ENCODE measurements around the gene SIPA1L2.

SIPA1L2 gene

DNA sequence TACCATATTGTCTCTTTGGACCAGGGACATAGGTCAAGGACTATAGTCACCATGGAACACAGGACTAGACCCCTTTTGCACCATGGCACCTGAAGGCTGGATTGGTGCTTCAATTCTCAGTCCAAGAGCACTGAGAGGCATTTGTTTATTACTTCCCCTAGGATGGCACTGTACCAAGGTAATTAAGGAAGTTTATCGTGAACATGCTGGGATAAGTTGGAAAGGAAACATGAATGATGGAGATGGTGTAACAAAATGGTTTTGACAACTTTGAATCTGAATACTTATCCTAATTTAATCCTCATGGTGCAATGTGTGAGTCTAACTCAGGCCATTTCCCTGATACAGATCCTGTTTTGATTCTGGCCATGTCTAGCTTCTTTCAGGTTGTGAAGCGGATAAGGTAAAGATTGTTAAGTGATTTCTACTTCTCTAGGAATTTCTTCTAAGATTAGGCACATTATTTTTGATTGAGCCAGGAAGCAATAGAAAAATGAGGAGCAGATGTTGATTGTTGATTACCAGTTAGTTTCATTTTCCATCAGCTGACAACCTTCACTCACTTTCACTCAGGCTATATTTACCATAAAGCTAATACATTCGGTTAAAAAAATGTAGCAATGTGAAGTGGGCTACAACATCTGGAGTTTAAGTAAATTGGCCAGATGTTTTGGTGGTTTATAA, 37.3 kb upstream of the SIPA1L2 start:
- TF ChIP-seq EZH2 (IDR thresholded peaks at IDR 0.05; ENCODE audit: borderline replicate concordance, low read length), result no peak
- TF ChIP-seq, protein P1, sequence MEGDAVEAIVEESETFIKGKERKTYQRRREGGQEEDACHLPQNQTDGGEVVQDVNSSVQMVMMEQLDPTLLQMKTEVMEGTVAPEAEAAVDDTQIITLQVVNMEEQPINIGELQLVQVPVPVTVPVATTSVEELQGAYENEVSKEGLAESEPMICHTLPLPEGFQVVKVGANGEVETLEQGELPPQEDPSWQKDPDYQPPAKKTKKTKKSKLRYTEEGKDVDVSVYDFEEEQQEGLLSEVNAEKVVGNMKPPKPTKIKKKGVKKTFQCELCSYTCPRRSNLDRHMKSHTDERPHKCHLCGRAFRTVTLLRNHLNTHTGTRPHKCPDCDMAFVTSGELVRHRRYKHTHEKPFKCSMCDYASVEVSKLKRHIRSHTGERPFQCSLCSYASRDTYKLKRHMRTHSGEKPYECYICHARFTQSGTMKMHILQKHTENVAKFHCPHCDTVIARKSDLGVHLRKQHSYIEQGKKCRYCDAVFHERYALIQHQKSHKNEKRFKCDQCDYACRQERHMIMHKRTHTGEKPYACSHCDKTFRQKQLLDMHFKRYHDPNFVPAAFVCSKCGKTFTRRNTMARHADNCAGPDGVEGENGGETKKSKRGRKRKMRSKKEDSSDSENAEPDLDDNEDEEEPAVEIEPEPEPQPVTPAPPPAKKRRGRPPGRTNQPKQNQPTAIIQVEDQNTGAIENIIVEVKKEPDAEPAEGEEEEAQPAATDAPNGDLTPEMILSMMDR (IDR thresholded peaks at IDR 0.05; ENCODE audit: low read length), result no peak
- no peak overlapping the region for H3K27ac ChIP-seq (ENCODE audit: low read depth, low read length, poor library complexity, severe bottlenecking)

DNA sequence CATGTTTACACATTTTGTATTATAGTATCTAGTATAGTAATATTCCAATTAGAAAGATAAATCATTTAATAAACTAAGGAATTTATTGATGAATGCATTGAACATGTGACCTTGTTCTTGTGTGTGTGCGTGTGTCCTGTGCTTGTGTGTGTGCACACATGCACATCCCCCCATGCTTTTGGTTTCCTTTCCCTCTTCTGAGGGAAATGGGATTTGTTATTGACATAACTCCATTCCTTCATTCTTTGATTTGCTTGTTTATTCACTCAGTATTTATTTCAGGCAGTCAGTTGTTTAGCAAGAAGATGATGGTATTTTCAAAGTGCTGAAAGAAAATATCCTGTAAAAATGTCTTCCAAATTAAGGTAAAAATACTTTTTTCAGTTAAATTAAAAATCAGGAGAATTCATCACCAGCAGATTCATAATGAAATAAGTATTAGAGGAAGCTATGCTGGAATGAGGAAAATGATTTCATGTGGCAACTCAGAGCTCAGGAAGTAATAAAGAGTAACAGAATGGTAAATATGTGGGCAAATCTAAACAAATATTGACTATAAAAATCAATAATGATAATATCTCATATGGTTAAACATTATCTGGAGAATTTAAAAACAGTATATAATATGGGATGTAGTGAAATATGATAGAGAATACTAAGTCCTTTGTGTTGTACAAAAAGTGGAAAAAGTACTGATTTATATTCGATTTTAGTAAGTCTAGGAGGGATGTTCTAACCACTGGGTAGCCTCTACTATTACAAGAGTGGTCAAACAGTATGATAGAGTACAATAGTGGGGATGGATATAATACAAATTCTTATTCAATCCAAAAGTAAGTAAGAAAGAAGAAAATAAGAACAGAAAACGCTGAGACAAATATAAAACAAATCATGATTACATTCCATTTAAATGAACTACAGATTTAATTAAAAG, 35.2 kb upstream of the SIPA1L2 start:
- Histone ChIP-seq H3K36me3 (ENCODE audit: insufficient read depth, low read length) (no peaks in the 10 kb centered on the region), H3K4me2 (ENCODE audit: low read length) (no peak overlapping the region), H2AFZ (ENCODE audit: low read length) (no peak overlapping the region), H3K9ac (ENCODE audit: low read length) (no peak overlapping the region), H3K4me1 (ENCODE audit: insufficient read depth, low read length, severe bottlenecking) (no peaks in the 10 kb centered on the region), H3K27me3 (ENCODE audit: insufficient read depth, low read length) (no peaks in the 10 kb centered on the region), H3K9me2 (ENCODE audit: low read depth, low read length) (no peaks in the 10 kb centered on the region), H3K79me2 (ENCODE audit: insufficient read depth, low read length) (no peaks in the 10 kb centered on the region), H3F3A (ENCODE audit: insufficient read depth, low read length) (no peaks in the 10 kb centered on the region), H3K4me3 (ENCODE audit: low read depth, low read length, poor library complexity, severe bottlenecking) (no peak overlapping the region), H4K20me1 (ENCODE audit: insufficient read depth, low read length) (no peaks in the 10 kb centered on the region), H3K9me3 (ENCODE audit: low read length) (no peaks in the 10 kb centered on the region), H3K27ac (ENCODE audit: low read depth, low read length, poor library complexity, severe bottlenecking) (no peak overlapping the region)
- TF ChIP-seq, protein P1 (IDR thresholded peaks at IDR 0.05; ENCODE audit: low read length), result no peak
- TF ChIP-seq EZH2 (IDR thresholded peaks at IDR 0.05; ENCODE audit: borderline replicate concordance, low read length), result no peak

More for the DNA sequence above, 37.3 kb upstream of the SIPA1L2 start:
- Histone ChIP-seq H4K20me1 (ENCODE audit: insufficient read depth, low read length) (no peaks in the 10 kb centered on the region), H3K9me3 (ENCODE audit: low read length) (no peaks in the 10 kb centered on the region), H3K27me3 (ENCODE audit: insufficient read depth, low read length) (no peaks in the 10 kb centered on the region), H3F3A (ENCODE audit: insufficient read depth, low read length) (no peaks in the 10 kb centered on the region), H3K9me2 (ENCODE audit: low read depth, low read length) (no peaks in the 10 kb centered on the region), H3K9ac (ENCODE audit: low read length) (no peak overlapping the region), H3K36me3 (ENCODE audit: insufficient read depth, low read length) (no peaks in the 10 kb centered on the region), H3K4me3 (ENCODE audit: low read depth, low read length, poor library complexity, severe bottlenecking) (no peak overlapping the region), H3K4me2 (ENCODE audit: low read length) (no peak overlapping the region), H3K4me1 (ENCODE audit: insufficient read depth, low read length, severe bottlenecking) (no peaks in the 10 kb centered on the region), H3K79me2 (ENCODE audit: insufficient read depth, low read length) (no peaks in the 10 kb centered on the region), H2AFZ (ENCODE audit: low read length) (no peak overlapping the region)

DNA sequence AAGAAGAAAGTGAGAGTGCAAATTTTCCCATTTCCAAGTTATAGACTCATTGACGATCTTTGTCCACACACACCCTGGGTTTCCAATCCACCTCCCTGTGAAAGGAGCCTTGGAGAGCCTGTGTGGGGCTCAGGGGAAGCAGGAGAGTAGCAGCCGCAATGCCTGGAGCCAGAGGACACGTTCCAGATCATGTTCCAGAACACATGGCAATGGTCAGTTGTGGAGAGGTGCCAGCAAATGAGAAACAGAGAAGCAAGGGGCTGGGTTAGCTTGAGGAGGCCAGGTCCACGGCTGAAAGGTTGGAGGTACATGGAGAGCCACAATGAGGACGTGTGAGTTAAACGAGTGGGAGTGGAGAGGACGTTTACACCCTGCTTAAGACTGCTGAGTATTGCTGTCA, 33.0 kb upstream of the SIPA1L2 start:
- no peaks in the 10 kb centered on the region for H3K27me3 ChIP-seq (ENCODE audit: insufficient read depth, low read length)
- H3K9me3 ChIP-seq (ENCODE audit: low read length), result no peaks in the 10 kb centered on the region
- H3K9ac ChIP-seq (ENCODE audit: low read length), result no peak overlapping the region
- no peak overlapping the region for H3K4me3 ChIP-seq (ENCODE audit: low read depth, low read length, poor library complexity, severe bottlenecking)
- no peak for TF ChIP-seq EZH2 (IDR thresholded peaks at IDR 0.05; ENCODE audit: borderline replicate concordance, low read length)
- TF ChIP-seq, protein P1 (IDR thresholded peaks at IDR 0.05; ENCODE audit: low read length), result no peak
- no peaks in the 10 kb centered on the region for H3K79me2 ChIP-seq (ENCODE audit: insufficient read depth, low read length)
- H3K27ac ChIP-seq (ENCODE audit: low read depth, low read length, poor library complexity, severe bottlenecking), result no peak overlapping the region
- H3K4me1 ChIP-seq (ENCODE audit: insufficient read depth, low read length, severe bottlenecking), result no peaks in the 10 kb centered on the region
- H3F3A ChIP-seq (ENCODE audit: insufficient read depth, low read length), result no peaks in the 10 kb centered on the region
- H2AFZ ChIP-seq (ENCODE audit: low read length), result no peak overlapping the region
- H3K4me2 ChIP-seq (ENCODE audit: low read length), result no peak overlapping the region
- H3K36me3 ChIP-seq (ENCODE audit: insufficient read depth, low read length), result no peaks in the 10 kb centered on the region
- no peaks in the 10 kb centered on the region for H3K9me2 ChIP-seq (ENCODE audit: low read depth, low read length)
- no peaks in the 10 kb centered on the region for H4K20me1 ChIP-seq (ENCODE audit: insufficient read depth, low read length)

Measured in OCI-LY1 (cell line).